ENCODE measurements around the gene CCL21. TPM values are rescaled to one million over a fixed set of nuclear protein-coding genes. Genes with fewer than 3 reads are reported as not detected.

The CCL21 gene
- total and polyA plus RNA-seq, 2 of the 4 experiments (the other 2 are of a cell fraction) = not detected

DNA sequence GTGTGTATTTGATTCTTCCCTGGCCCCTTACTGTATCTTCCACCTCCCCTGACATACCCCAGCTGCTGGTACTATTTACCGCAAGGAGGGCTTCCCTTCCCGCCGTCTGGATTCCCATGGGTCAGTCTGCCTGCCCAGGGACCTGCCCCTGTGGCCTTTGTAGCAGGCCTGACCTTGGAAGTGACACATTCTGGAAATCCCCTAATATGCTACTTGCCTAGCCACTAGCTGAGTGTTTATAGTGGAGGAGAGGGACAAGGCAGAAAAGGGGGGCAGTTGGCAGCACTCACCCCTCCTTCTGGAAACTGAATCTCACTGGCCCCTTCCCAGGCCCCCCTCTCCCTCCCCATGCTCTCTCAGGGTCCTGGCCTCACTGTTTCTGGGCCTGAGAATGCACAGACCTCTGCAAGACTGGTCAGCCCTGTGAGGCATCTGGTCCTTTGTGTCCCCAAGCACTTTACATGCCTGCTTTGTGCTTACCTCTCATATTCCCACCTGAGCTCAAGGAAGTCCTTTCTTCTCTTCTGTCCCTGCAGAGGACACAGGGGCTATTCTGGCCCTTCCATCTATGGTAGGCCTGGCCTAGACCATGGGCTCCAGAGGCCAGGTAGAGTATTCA is 8.2 kb upstream of the CCL21 start:
- dilution Hi-C loops (cut with HindIII; ENCODE audit: low sequenced_read_pairs, unreplicated experiment) = no loop called here
- H2BK20ac ChIP-seq (ENCODE audit: low read depth, low read length) = no peak overlapping the region
- H3K4me1 ChIP-seq (ENCODE audit: control insufficient read depth, insufficient read depth, low read length) = no peaks in the 10 kb centered on the region; the same call in 1 of the 2 replicates
- H3K4me3 ChIP-seq (ENCODE audit: insufficient read depth, low read depth, low read length) = no peak overlapping the region
- H4K8ac ChIP-seq (ENCODE audit: low read depth in 2 of 2, low read length in 2 of 2) = no peak overlapping the region
- no peak overlapping the region for H2BK120ac ChIP-seq (ENCODE audit: low read depth, low read length)
- BruUV-seq (replicated peaks) = no TSS peak
- no peak overlapping the region for H3K14ac ChIP-seq (replicated peaks; ENCODE audit: low read depth, low read length)
- no peaks in the 10 kb centered on the region for H3K36me3 ChIP-seq (ENCODE audit: control insufficient read depth, insufficient read depth, low read length)
- H4K91ac ChIP-seq (ENCODE audit: insufficient read depth, low read depth, low read length) = no peak overlapping the region
- H3K27ac ChIP-seq (ENCODE audit: insufficient read depth, low read length) = no peak overlapping the region
- DNase-seq (peak; percentile 3), ATAC-seq (ENCODE audit: low read depth) (no peak)
- H2AK5ac ChIP-seq (ENCODE audit: low read depth, low read length) = no peak overlapping the region
- no CpG with 5 or more reads among the region's 3 CpGs for WGBS, 2 experiments (ENCODE audit: extremely low coverage in 2 of 2, insufficient read length in 1 of 2)
- H3K23ac ChIP-seq (ENCODE audit: low read depth, low read length) = no peak overlapping the region
- no peak overlapping the region for H2BK5ac ChIP-seq (ENCODE audit: low read depth, low read length, poor library complexity, severe bottlenecking)
- CTCF ChIA-PET = interaction anchor here (1.9 kb wide), 1 partner anchor 16 kb away, joined by 5 read pairs; no protein-coding TSS in a partner anchor
- no peak overlapping the region for H3K18ac ChIP-seq (ENCODE audit: low read depth, low read length)
- no peak overlapping the region for H3K4ac ChIP-seq (ENCODE audit: low read depth, low read length)
- H3K56ac ChIP-seq (ENCODE audit: extremely low read depth, insufficient read depth, low read length) = no peak overlapping the region
- POLR2A ChIA-PET (ENCODE audit: unreplicated experiment) = no interaction called here
- no peak overlapping the region for H2AK9ac ChIP-seq (replicated peaks; ENCODE audit: low read depth, low read length, poor library complexity)
- TF ChIP-seq RFX5 (IDR thresholded peaks at IDR 0.05; ENCODE audit: low read depth, low read length) = no peak
- TF ChIP-seq RCOR1 (IDR thresholded peaks at IDR 0.05; ENCODE audit: insufficient replicate concordance, low read length) = no peak
- no peak for TF ChIP-seq RAD21 (IDR thresholded peaks at IDR 0.05; ENCODE audit: low read length)
- no peak for TF ChIP-seq CHD1 (IDR thresholded peaks at IDR 0.05; ENCODE audit: low read depth, low read length)
- TF ChIP-seq, protein P1, sequence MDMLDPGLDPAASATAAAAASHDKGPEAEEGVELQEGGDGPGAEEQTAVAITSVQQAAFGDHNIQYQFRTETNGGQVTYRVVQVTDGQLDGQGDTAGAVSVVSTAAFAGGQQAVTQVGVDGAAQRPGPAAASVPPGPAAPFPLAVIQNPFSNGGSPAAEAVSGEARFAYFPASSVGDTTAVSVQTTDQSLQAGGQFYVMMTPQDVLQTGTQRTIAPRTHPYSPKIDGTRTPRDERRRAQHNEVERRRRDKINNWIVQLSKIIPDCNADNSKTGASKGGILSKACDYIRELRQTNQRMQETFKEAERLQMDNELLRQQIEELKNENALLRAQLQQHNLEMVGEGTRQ (IDR thresholded peaks at IDR 0.05; ENCODE audit: low read depth, low read length) = no peak
- no peak for TF ChIP-seq FOS (IDR thresholded peaks at IDR 0.05; ENCODE audit: low read depth, low read length)
- TF ChIP-seq NFE2L2 (IDR thresholded peaks at IDR 0.05; ENCODE audit: low read depth, low read length) = no peak
- no peak for TF ChIP-seq POLR2A (IDR thresholded peaks at IDR 0.05; ENCODE audit: low read depth, low read length)
- no peak for TF ChIP-seq SMC3 (IDR thresholded peaks at IDR 0.05; ENCODE audit: low read depth, low read length)
- TF ChIP-seq CEBPB (IDR thresholded peaks at IDR 0.05; ENCODE audit: low read depth, low read length) = no peak
- TF ChIP-seq, protein P2, sequence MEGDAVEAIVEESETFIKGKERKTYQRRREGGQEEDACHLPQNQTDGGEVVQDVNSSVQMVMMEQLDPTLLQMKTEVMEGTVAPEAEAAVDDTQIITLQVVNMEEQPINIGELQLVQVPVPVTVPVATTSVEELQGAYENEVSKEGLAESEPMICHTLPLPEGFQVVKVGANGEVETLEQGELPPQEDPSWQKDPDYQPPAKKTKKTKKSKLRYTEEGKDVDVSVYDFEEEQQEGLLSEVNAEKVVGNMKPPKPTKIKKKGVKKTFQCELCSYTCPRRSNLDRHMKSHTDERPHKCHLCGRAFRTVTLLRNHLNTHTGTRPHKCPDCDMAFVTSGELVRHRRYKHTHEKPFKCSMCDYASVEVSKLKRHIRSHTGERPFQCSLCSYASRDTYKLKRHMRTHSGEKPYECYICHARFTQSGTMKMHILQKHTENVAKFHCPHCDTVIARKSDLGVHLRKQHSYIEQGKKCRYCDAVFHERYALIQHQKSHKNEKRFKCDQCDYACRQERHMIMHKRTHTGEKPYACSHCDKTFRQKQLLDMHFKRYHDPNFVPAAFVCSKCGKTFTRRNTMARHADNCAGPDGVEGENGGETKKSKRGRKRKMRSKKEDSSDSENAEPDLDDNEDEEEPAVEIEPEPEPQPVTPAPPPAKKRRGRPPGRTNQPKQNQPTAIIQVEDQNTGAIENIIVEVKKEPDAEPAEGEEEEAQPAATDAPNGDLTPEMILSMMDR (conservative IDR thresholded peaks at IDR 0.05; ENCODE audit: low read depth, low read length) = no peak
- TF ChIP-seq MXI1 (IDR thresholded peaks at IDR 0.05; ENCODE audit: borderline replicate concordance, low read depth, low read length) = no peak
- no peak for TF ChIP-seq MAFK (IDR thresholded peaks at IDR 0.05; ENCODE audit: low read depth, low read length)
- TF ChIP-seq BHLHE40 (IDR thresholded peaks at IDR 0.05; ENCODE audit: low read depth, low read length) = no peak
- no peak for TF ChIP-seq MAZ (IDR thresholded peaks at IDR 0.05; ENCODE audit: borderline replicate concordance, low read depth, low read length)
- TF ChIP-seq, protein P3, sequence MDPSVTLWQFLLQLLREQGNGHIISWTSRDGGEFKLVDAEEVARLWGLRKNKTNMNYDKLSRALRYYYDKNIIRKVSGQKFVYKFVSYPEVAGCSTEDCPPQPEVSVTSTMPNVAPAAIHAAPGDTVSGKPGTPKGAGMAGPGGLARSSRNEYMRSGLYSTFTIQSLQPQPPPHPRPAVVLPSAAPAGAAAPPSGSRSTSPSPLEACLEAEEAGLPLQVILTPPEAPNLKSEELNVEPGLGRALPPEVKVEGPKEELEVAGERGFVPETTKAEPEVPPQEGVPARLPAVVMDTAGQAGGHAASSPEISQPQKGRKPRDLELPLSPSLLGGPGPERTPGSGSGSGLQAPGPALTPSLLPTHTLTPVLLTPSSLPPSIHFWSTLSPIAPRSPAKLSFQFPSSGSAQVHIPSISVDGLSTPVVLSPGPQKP (IDR thresholded peaks at IDR 0.05; ENCODE audit: borderline replicate concordance, low read depth, low read length) = no peak
- H3K9ac ChIP-seq (ENCODE audit: low read depth, low read length) = no peak overlapping the region
- H3K9me3 ChIP-seq (ENCODE audit: control insufficient read depth, insufficient read depth, low read length) = no peaks in the 10 kb centered on the region
- H2BK15ac ChIP-seq (ENCODE audit: low read depth, low read length) = no peak overlapping the region
- H3K27me3 ChIP-seq (ENCODE audit: control insufficient read depth, insufficient read depth, low read length) = peaks cover 32% of the 10 kb centered on the region
- no peak overlapping the region for H4K5ac ChIP-seq (ENCODE audit: low read depth, low read length)
- H3K9me1 ChIP-seq (ENCODE audit: insufficient read depth, low read length) = peaks cover 2% of the 10 kb centered on the region; the same call in 1 of the 2 replicates
- intact Hi-C loops (cut with micrococcal nuclease) = no loop called here
- no peak overlapping the region for H2AFZ ChIP-seq (replicated peaks; ENCODE audit: low read length, poor library complexity)
- in situ Hi-C loops (cut with MboI; ENCODE audit: low sequenced_read_pairs) = no loop called here
- no peak overlapping the region for H3K4me2 ChIP-seq (ENCODE audit: low read depth, low read length)
- H4K20me1 ChIP-seq (ENCODE audit: insufficient read depth, low read length) = no peaks in the 10 kb centered on the region
- no peaks in the 10 kb centered on the region for H3K79me1 ChIP-seq (ENCODE audit: low read depth in 1 of 2, low read length in 2 of 2)

Measured in IMR-90 (cell line).